ENCODE data around the gene CLEC11A.

Gene CLEC11A

GRCh38 chr19:50723069-50723468 lies at the start of gene CLEC11A:
CLEC11A (plus strand) TSS chr19:50723364; CDS start chr19:50723526, 162 bp downstream.
- DNase-seq: no peak

- DNase-seq: no peak
Measured at GRCh38 chr19:50676625-50677197, 46.5 kb upstream of the CLEC11A start.

- DNase-seq: no peak
Measured at GRCh38 chr19:50677636-50678035, 45.5 kb upstream of the CLEC11A start.

GRCh38 chr19:50678323-50678722 lies 44.8 kb upstream of the CLEC11A start:
- DNase-seq: no peak

GRCh38 chr19:50679177-50680125 lies 43.7 kb upstream of the CLEC11A start:
- DNase-seq: peak; percentile 87

- DNase-seq: no peak
Measured at GRCh38 chr19:50686310-50687032, 36.7 kb upstream of the CLEC11A start.

GRCh38 chr19:50688766-50689165 lies 34.4 kb upstream of the CLEC11A start:
- no peak for DNase-seq

GRCh38 chr19:50690439-50690838 lies 32.7 kb upstream of the CLEC11A start:
- DNase-seq: no peak

GRCh38 chr19:50693064-50693975 lies 29.8 kb upstream of the CLEC11A start:
- no peak for DNase-seq

GRCh38 chr19:50694815-50695145 lies 28.4 kb upstream of the CLEC11A start:
- DNase-seq: no peak

GRCh38 chr19:50695251-50696093 lies 27.7 kb upstream of the CLEC11A start:
- no peak for DNase-seq

- no peak for DNase-seq
Measured at GRCh38 chr19:50696094-50696483, 27.1 kb upstream of the CLEC11A start.

- DNase-seq: no peak
Measured at GRCh38 chr19:50697414-50698124, 25.6 kb upstream of the CLEC11A start.

- no peak for DNase-seq
Measured at GRCh38 chr19:50701367-50701985, 21.7 kb upstream of the CLEC11A start.

GRCh38 chr19:50702158-50702870 lies 20.9 kb upstream of the CLEC11A start:
- DNase-seq: no peak

GRCh38 chr19:50702871-50703829 lies 20.0 kb upstream of the CLEC11A start:
- DNase-seq: peak; percentile 75

GRCh38 chr19:50703915-50704796 lies 19.0 kb upstream of the CLEC11A start:
- DNase-seq: no peak
